ENCODE data around the gene TAC4. TPM values are rescaled to one million over a fixed set of nuclear protein-coding genes. Genes with fewer than 3 reads are reported as not detected.

TAC4 gene
- total and polyA plus RNA-seq, 2 of the 13 experiments (the other 11 are each of a cell fraction or from before 2014, with no cell fraction given) = not detected

- TF ChIP-seq SKI (IDR thresholded peaks at IDR 0.05; ENCODE audit: partially characterized antibody) (no peak), AHDC1 (CRISPR knock-in tag; IDR thresholded peaks at IDR 0.05; ENCODE audit: borderline replicate concordance) (no peak), HINFP (CRISPR knock-in tag; IDR thresholded peaks at IDR 0.05; ENCODE audit: low read depth) (no peak), TARDBP (CRISPR knock-in tag; IDR thresholded peaks at IDR 0.05) (no peak), PHB2 (IDR thresholded peaks at IDR 0.05; ENCODE audit: partially characterized antibody) (no peak), SMARCC2 (IDR thresholded peaks at IDR 0.05) (no peak), U2AF1 (optimal IDR thresholded peaks at IDR 0.05; ENCODE audit: low read depth, low read length) (no peak), ZNF407 (CRISPR knock-in tag; IDR thresholded peaks at IDR 0.05; ENCODE audit: not compliant biosample characterization) (no peak), MLLT10 (CRISPR knock-in tag; IDR thresholded peaks at IDR 0.05) (no peak), KLF6 (CRISPR knock-in tag; IDR thresholded peaks at IDR 0.05) (0 out of 2 replicates have a peak, but pooled peaks have one; percentile 52), ZNF292 (CRISPR knock-in tag; IDR thresholded peaks at IDR 0.05; ENCODE audit: borderline replicate concordance, low read depth) (no peak)
These were observed 32.6 kb upstream of the TAC4 start (continued) for GRCh38 chr17:49880291-49881053.

Data from HepG2 (cell line).